ENCODE data around the gene WNK3.

WNK3 gene

DNA sequence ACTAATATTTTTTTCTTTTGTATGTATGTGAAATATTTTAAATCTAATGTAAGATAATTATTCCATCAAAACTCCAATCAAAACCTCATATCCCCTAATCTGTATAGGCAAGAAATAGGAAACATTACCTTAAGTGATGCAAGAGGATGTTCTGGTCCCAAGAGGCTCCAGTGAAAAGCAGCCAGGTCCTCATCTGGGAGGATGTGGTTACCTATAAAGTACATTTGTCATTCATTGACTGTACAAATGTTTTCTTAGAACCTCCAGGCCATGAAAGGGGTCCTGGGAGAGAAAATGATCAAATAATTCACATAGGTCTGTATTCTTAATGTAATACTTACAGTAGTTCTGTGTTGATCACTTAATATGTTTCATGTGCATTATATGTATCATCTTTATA, 200.3 kb downstream of the WNK3 start:
- no peak for DNase-seq
